Stomach (tissue), 4 donors: Measurements from ENCODE around the gene ARHGEF10L.

Source experiments
- EP300 ChIP-seq: sonication (generic); formaldehyde crosslinking; IDR thresholded peaks from one replicate; pipeline ENCODE4 v1.6.1; 2017; ENCODE audit warnings: antibody characterized with exemption
- POLR2A ChIP-seq, 4 donors: fragments of 450-650 bp; IDR thresholded peaks; one replicate each; pipeline ENCODE4 v1.6.1; 2016; ENCODE audit warnings: antibody characterized with exemption in 4 of 4, control low read depth in 2 of 4, mild to moderate bottlenecking in 1 of 4, moderate library complexity in 1 of 4
- POLR2AphosphoS5 ChIP-seq, 3 donors: sonication (generic); formaldehyde crosslinking; IDR thresholded peaks; one replicate each; pipeline ENCODE4 v1.6.1; 2016; ENCODE audit warnings: antibody characterized with exemption in 3 of 3
- TF ChIP-seq, protein P1 (sequence below), 7 experiments: fragments of 450-650 bp in 4 of 7; fragments of 200-600 bp in 3 of 7; sonication (generic) in 3 of 7; IDR thresholded peaks; one replicate each; pipeline ENCODE4 v1.5.1; 2016 to 2019; ENCODE audit warnings: antibody characterized with exemption in 7 of 7, control low read depth in 2 of 7, mild to moderate bottlenecking in 1 of 7

DNA sequence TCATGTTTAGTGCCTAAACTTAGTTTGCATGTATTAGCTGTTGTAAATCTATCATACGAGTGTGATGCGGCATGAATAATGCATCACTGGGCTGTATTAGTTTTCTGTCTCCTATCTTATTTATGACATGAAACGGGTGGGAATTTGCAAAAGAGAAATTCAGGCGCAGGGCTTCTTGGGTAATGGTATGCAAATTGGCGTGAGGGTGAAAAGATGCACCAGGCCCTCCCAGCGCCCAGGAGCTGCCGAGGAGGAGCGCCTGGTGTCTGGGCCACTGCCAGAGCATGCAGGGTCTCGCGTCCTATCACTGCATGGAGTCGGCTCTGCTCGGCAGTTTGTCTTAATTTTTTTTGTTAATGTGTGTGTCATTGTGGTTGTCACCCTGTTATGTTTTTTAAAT lies 132.7 kb downstream of the ARHGEF10L start:
- TF ChIP-seq, protein P1, sequence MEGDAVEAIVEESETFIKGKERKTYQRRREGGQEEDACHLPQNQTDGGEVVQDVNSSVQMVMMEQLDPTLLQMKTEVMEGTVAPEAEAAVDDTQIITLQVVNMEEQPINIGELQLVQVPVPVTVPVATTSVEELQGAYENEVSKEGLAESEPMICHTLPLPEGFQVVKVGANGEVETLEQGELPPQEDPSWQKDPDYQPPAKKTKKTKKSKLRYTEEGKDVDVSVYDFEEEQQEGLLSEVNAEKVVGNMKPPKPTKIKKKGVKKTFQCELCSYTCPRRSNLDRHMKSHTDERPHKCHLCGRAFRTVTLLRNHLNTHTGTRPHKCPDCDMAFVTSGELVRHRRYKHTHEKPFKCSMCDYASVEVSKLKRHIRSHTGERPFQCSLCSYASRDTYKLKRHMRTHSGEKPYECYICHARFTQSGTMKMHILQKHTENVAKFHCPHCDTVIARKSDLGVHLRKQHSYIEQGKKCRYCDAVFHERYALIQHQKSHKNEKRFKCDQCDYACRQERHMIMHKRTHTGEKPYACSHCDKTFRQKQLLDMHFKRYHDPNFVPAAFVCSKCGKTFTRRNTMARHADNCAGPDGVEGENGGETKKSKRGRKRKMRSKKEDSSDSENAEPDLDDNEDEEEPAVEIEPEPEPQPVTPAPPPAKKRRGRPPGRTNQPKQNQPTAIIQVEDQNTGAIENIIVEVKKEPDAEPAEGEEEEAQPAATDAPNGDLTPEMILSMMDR (IDR thresholded peaks at IDR 0.05) = no peak
- no peak for TF ChIP-seq POLR2A (IDR thresholded peaks at IDR 0.05)
- TF ChIP-seq POLR2AphosphoS5 (IDR thresholded peaks at IDR 0.05) = no peak
- no peak for TF ChIP-seq EP300
